ENCODE data around the gene DIP2B. TPM values are rescaled to one million over a fixed set of nuclear protein-coding genes. Genes with fewer than 3 reads are reported as not detected.

Gene DIP2B
- total RNA-seq, 2 experiments from 2014 or later: 21.2 to 23.7 TPM

GRCh38 chr12:50635364-50635763 is 130.6 kb downstream of the DIP2B start:
- peaks cover 3% of the 10 kb centered on the region for H3K36me3 Mint-ChIP-seq (ENCODE audit: low read depth)
- TF ChIP-seq, protein P1, sequence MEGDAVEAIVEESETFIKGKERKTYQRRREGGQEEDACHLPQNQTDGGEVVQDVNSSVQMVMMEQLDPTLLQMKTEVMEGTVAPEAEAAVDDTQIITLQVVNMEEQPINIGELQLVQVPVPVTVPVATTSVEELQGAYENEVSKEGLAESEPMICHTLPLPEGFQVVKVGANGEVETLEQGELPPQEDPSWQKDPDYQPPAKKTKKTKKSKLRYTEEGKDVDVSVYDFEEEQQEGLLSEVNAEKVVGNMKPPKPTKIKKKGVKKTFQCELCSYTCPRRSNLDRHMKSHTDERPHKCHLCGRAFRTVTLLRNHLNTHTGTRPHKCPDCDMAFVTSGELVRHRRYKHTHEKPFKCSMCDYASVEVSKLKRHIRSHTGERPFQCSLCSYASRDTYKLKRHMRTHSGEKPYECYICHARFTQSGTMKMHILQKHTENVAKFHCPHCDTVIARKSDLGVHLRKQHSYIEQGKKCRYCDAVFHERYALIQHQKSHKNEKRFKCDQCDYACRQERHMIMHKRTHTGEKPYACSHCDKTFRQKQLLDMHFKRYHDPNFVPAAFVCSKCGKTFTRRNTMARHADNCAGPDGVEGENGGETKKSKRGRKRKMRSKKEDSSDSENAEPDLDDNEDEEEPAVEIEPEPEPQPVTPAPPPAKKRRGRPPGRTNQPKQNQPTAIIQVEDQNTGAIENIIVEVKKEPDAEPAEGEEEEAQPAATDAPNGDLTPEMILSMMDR (IDR thresholded peaks at IDR 0.05): no peak
- intact Hi-C loops (cut with micrococcal nuclease): loop anchor here (5.0 kb wide), 1 partner anchor 128 kb away; no protein-coding TSS in a partner anchor
- POLR2A ChIA-PET: no interaction called here
- H3K27me3 Mint-ChIP-seq: no peaks in the 10 kb centered on the region
- H3K4me3 Mint-ChIP-seq: no peak overlapping the region
- no peaks in the 10 kb centered on the region for H3K9me3 Mint-ChIP-seq
- DNase-seq (no peak), ATAC-seq (no peak)
- peaks cover 23% of the 10 kb centered on the region for H3K4me1 Mint-ChIP-seq (ENCODE audit: low read depth)
- CTCF ChIA-PET: interaction anchor here (0.9 to 3.9 kb wide), 2 partner anchors 130 to 132 kb away, joined by 3 to 16 read pairs; partner anchors contain the start of gene DIP2B
- H3K27ac Mint-ChIP-seq: peak overlapping the region; percentile 26

DNA sequence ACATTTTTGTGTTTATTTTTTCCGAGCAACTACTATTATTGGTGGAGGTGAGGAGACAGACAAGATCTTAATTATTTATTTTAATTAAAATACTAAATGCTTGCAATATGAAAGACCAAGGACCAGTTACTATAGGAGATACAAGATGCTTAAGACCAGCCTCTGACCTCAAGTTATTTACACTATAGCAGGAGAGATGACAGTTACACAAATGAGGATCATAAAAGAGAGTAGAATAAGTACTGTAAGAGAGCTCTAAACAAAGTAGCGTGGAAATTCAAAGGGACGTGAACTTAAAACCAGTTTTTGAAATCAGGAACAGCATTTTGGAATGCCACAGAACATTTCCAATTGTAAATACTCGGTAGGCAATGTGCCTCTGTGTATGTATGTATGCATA is 131.1 kb downstream of the DIP2B start:
- TF ChIP-seq, protein P1 (IDR thresholded peaks at IDR 0.05): no peak
- no peak for ATAC-seq
- Mint-ChIP-seq H3K4me1 (ENCODE audit: low read depth) (peaks cover 23% of the 10 kb centered on the region), H3K36me3 (ENCODE audit: low read depth) (peaks cover 4% of the 10 kb centered on the region), H3K27me3 (no peaks in the 10 kb centered on the region), H3K27ac (peak overlapping the region; percentile 43), H3K9me3 (no peaks in the 10 kb centered on the region), H3K4me3 (no peak overlapping the region)
- intact Hi-C loops (cut with micrococcal nuclease): loop anchor here (5.0 kb wide), 1 partner anchor 129 kb away; no protein-coding TSS in a partner anchor
- ChIA-PET CTCF (interaction anchor here (0.9 to 3.9 kb wide), 2 partner anchors 131 to 133 kb away, joined by 3 to 16 read pairs; partner anchors contain the start of gene DIP2B), POLR2A (no interaction called here)
- no peak for DNase-seq

DNA sequence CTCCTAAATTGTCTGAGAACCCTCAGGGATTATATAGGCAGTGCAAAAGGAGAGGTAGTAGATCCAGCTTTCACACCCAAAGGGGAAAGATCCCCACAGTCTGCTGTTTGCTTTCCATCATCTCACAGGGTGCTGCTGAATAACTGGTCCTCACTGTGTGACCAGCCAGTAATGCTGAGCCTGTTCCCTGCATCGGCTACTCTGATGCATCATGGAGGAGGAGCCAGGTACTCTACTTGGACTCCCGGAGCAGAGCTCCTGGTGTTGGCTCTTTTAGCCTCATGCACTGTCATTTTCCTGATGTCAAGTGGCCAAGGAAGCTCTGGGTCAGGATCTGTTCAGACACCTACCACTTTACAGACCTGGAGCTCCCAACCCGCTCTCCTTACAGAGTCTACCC is 131.7 kb downstream of the DIP2B start:
- CTCF ChIA-PET: interaction anchor here (0.7 to 3.9 kb wide), 5 partner anchors 11 to 134 kb away, joined by 3 to 16 read pairs (median 3); partner anchors contain the start of gene DIP2B
- DNase-seq (no peak), ATAC-seq (no peak)
- Mint-ChIP-seq H3K4me3 (no peak overlapping the region), H3K27ac (no peak overlapping the region), H3K36me3 (ENCODE audit: low read depth) (peaks cover 7% of the 10 kb centered on the region), H3K27me3 (no peaks in the 10 kb centered on the region), H3K4me1 (ENCODE audit: low read depth) (peaks cover 27% of the 10 kb centered on the region), H3K9me3 (no peaks in the 10 kb centered on the region)
- intact Hi-C loops (cut with micrococcal nuclease): loop anchor here (5.0 kb wide), 1 partner anchor 129 kb away; no protein-coding TSS in a partner anchor
- POLR2A ChIA-PET: no interaction called here
- TF ChIP-seq, protein P1 (IDR thresholded peaks at IDR 0.05): no peak

DNA sequence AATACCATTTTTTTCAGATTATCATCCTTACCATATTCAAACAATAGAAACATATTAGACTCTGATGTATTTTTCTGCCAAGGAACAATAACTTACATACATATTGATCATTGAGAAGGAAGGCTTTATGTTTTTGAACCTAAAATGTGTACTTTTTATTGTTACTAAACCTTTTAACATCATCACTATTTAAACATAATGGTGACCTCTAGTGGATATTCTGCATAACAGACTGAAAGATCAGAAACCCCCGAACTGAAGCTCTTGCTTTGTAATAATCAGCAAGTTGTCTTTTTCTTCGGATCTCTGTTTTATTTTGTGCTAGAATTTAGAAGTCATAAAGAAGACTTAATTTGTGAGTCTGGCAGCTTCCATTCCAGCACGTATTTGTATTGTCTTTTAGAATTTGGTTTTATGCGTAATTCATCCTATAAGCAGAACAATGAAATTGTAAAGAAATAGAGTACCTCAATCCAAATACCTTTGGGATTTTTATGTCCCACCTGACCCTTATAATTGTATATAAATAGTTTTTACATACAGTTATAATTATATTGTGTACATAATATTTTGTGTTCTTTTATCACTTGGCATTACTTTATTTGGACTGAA is 133.2 kb downstream of the DIP2B start:
- DNase-seq (no peak), ATAC-seq (no peak)
- Mint-ChIP-seq H3K4me1 (ENCODE audit: low read depth) (peaks cover 30% of the 10 kb centered on the region), H3K4me3 (no peak overlapping the region), H3K36me3 (ENCODE audit: low read depth) (peaks cover 12% of the 10 kb centered on the region), H3K9me3 (no peaks in the 10 kb centered on the region), H3K27me3 (no peaks in the 10 kb centered on the region), H3K27ac (peak overlapping the region; percentile 57)
- TF ChIP-seq, protein P1 (IDR thresholded peaks at IDR 0.05): peak; percentile 84
- ChIA-PET CTCF (interaction anchor here (0.6 to 7.4 kb wide), 27 partner anchors 8 to 140 kb away, joined by 3 to 169 read pairs (median 3); partner anchors contain the start of gene DIP2B), POLR2A (interaction anchor here (0.5 to 1.3 kb wide), 5 partner anchors 9 to 133 kb away, joined by 3 to 8 read pairs (median 3); partner anchors contain the start of gene DIP2B)
- intact Hi-C loops (cut with micrococcal nuclease): loop anchor here (5.0 kb wide), 1 partner anchor 131 kb away; no protein-coding TSS in a partner anchor

GRCh38 chr12:50638482-50638880 is 133.7 kb downstream of the DIP2B start:
- POLR2A ChIA-PET: interaction anchor here (0.5 to 1.3 kb wide), 4 partner anchors 8 to 133 kb away, joined by 3 to 8 read pairs (median 3); partner anchors contain the start of gene DIP2B
- Mint-ChIP-seq H3K9me3 (no peaks in the 10 kb centered on the region), H3K4me3 (no peak overlapping the region), H3K27ac (no peak overlapping the region), H3K27me3 (no peaks in the 10 kb centered on the region), H3K36me3 (ENCODE audit: low read depth) (peaks cover 12% of the 10 kb centered on the region), H3K4me1 (ENCODE audit: low read depth) (peaks cover 30% of the 10 kb centered on the region)
- no peak for ATAC-seq
- DNase-seq: no peak
- TF ChIP-seq, protein P1 (IDR thresholded peaks at IDR 0.05): no peak
- CTCF ChIA-PET: interaction anchor here (0.6 to 7.4 kb wide), 28 partner anchors 8 to 168 kb away, joined by 3 to 169 read pairs (median 3); partner anchors contain the start of gene DIP2B
- intact Hi-C loops (cut with micrococcal nuclease): loop anchor here (5.0 kb wide), 1 partner anchor 131 kb away; no protein-coding TSS in a partner anchor

All from activated CD8-positive, alpha-beta T cell treated with anti-CD3 and anti-CD28 coated beads for 36 hours (primary cell).